Trophoblast cell (in vitro differentiated cells and primary cell): ENCODE results near the gene HTRA2.
"Not testable (repeated sequence)": the region's sequence is repeated elsewhere in the genome, so short reads cannot be mapped to it uniquely, and the experiment has no call there.

Experiments
- DNase-seq, 2 donors: peaks; one replicate each; pipeline ENCODE4 v3.0.0-alpha.2; 2016
- H2AFZ ChIP-seq: 2 replicates; pipeline ENCODE4 v1.6.1; 2013; ENCODE audit warnings: low read length, moderate library complexity, mild to moderate bottlenecking; ENCODE audit not compliant: insufficient read depth, poor library complexity
- H2AK5ac ChIP-seq: 2 replicates; pipeline ENCODE4 v1.6.1; 2013; ENCODE audit warnings: mild to moderate bottlenecking, low read length
- H2BK120ac ChIP-seq: 2 replicates; pipeline ENCODE4 v1.6.1; 2013; ENCODE audit warnings: low read length, mild to moderate bottlenecking, moderate library complexity; ENCODE audit not compliant: insufficient read depth, poor library complexity
- H2BK12ac ChIP-seq: 2 replicates; pipeline ENCODE4 v1.6.1; 2013; ENCODE audit warnings: mild to moderate bottlenecking, low read length, moderate library complexity
- H2BK5ac ChIP-seq: 2 replicates; pipeline ENCODE4 v1.6.1; 2013; ENCODE audit warnings: low read length, low read depth, moderate library complexity, mild to moderate bottlenecking; ENCODE audit not compliant: poor library complexity
- H3K14ac ChIP-seq: 2 replicates; pipeline ENCODE4 v1.6.1; 2013; ENCODE audit warnings: mild to moderate bottlenecking, low read length
- H3K18ac ChIP-seq: 2 replicates; pipeline ENCODE4 v1.6.1; 2013; ENCODE audit warnings: mild to moderate bottlenecking, low read length
- H3K23ac ChIP-seq: 2 replicates; pipeline ENCODE4 v1.6.1; 2013; ENCODE audit warnings: low read length
- H3K27ac ChIP-seq: 2 replicates; pipeline ENCODE4 v1.5.1; 2013; ENCODE audit warnings: low read depth, mild to moderate bottlenecking, inconsistent platforms, low read length, moderate library complexity
- H3K27me3 ChIP-seq: 2 replicates; pipeline ENCODE4 v1.6.1; 2013; ENCODE audit warnings: inconsistent platforms, mild to moderate bottlenecking, low read length, moderate library complexity; ENCODE audit not compliant: insufficient read depth
- H3K36me3 ChIP-seq, 2 experiments: 1 replicate in 1 of 2; 2 replicates in 1 of 2; pipeline ENCODE4 v1.6.1; 2013; ENCODE audit warnings: low read length in 2 of 2, mild to moderate bottlenecking in 2 of 2, moderate library complexity in 1 of 2; ENCODE audit not compliant: insufficient read depth in 2 of 2, control insufficient read depth in 1 of 2
- H3K4ac ChIP-seq: 2 replicates; pipeline ENCODE4 v1.6.1; 2013; ENCODE audit warnings: low read depth, mild to moderate bottlenecking, low read length, moderate library complexity
- H3K4me1 ChIP-seq, 2 experiments: 1 replicate in 1 of 2; 2 replicates in 1 of 2; pipeline ENCODE4 v1.6.1; 2013; ENCODE audit warnings: low read length in 2 of 2, mild to moderate bottlenecking in 2 of 2, moderate library complexity in 1 of 2; ENCODE audit not compliant: insufficient read depth in 2 of 2, control insufficient read depth in 1 of 2
- H3K4me2 ChIP-seq: 2 replicates; pipeline ENCODE4 v1.6.1; 2013; ENCODE audit warnings: inconsistent platforms, mild to moderate bottlenecking, low read length, moderate library complexity
- H3K4me3 ChIP-seq: 2 replicates; pipeline ENCODE4 v1.5.1; 2013; ENCODE audit warnings: mild to moderate bottlenecking, low read depth, low read length, inconsistent platforms
- H3K79me1 ChIP-seq: one replicate; pipeline ENCODE4 v1.6.1; 2013; ENCODE audit warnings: low read length
- H3K79me2 ChIP-seq: 2 replicates; pipeline ENCODE4 v1.6.1; 2013; ENCODE audit warnings: low read length, mild to moderate bottlenecking; ENCODE audit not compliant: control insufficient read depth, insufficient read depth, poor library complexity
- H3K9ac ChIP-seq: 2 replicates; pipeline ENCODE4 v1.6.1; 2013; ENCODE audit warnings: mild to moderate bottlenecking, low read length
- H3K9me3 ChIP-seq: 2 replicates; pipeline ENCODE4 v1.6.1; 2013; ENCODE audit warnings: low read depth, mild to moderate bottlenecking, control low read depth, inconsistent platforms, low read length; ENCODE audit not compliant: insufficient read depth
- H4K12ac ChIP-seq: 2 replicates; pipeline ENCODE4 v1.6.1; 2013; ENCODE audit warnings: low read depth, mild to moderate bottlenecking, low read length, moderate library complexity
- H4K8ac ChIP-seq: 2 replicates; pipeline ENCODE4 v1.6.1; 2013; ENCODE audit warnings: low read depth, mild to moderate bottlenecking, low read length, moderate library complexity
- H4K91ac ChIP-seq: one replicate; pipeline ENCODE4 v1.6.1; 2013; ENCODE audit warnings: low read depth, mild to moderate bottlenecking, low read length, moderate library complexity
- WGBS: extraction: QIAGEN DNeasy Blood & Tissue Kit; methylation state at CpG from one replicate; pipeline ENCODE4 v1.1.7; 2013; ENCODE audit warnings: missing lambda C conversion rate; ENCODE audit not compliant: insufficient read length, insufficient coverage; ENCODE audit errors: extremely low coverage; 5-methylcytosine and 5-hydroxymethylcytosine counted together

HTRA2 gene

DNA sequence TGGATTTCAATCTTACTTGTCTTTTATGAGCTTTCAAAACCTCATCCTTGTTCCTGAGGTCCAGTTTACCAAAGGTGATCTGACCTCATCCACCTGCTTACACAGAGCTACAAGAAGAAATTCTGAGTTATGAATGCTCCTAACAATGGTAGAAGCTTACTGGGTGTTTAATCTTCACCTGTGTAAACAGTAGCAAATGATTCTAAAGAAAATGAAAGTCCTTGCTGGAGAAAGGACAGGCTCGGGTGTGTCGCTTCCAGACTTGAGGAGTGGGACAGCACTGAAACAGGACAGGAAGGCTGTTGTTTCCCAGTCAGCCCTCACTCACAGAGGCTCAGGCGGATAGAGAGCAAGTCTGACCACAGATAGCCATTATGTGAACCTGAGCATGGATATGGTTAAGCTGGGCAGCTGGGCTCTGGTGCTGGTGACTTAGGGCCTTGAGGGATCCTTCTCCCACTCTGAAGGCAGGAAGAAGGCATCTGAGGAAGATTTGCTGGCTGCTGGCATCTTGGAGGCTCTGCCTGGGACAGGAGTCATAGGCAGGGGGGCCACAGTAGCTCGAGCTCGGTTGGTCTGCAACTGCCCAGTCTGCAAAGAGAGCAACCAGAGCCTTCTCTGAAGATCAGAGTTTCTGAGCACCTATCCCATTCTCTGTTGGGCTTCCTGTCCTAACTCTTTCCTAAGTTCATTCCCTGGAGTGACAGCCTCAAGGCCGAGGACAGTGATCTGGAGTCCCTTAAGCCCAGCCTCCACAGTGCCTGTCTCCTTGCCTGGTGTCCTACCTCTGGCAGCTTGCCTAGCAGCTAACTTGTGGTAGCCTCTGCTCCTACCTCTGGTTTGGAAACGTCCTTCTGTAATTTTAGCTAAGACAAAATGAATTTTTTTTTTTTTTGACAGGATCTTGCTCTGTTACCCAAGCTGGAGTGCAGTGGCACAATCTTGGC lies 28.8 kb downstream of the HTRA2 start:
- no peak overlapping the region for H4K12ac ChIP-seq
- H3K4me3 ChIP-seq: no peak overlapping the region
- peaks cover 4% of the 10 kb centered on the region for H3K9me3 ChIP-seq

DNA sequence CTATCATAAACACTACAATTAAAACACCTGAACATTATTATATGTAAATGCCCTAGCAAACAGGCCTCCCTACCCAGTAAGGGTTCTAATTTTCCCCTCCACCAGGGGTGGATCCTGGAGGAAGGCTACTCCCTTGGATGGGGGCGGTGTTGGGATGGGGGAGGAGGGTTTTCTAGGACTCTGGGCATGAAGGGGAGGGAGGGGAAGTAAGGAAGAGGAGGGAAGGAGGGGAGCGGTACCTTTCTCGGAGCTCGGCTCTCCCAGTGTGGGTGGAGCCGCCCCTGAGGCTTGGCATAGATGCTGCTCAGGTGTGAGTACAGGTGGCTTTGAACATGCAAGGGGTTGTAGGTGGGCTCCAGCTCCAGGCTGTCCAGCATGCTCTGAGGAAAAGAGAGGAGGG lies 30.2 kb downstream of the HTRA2 start:
- H3K4me1 ChIP-seq: peaks cover 3 to 10% of the 10 kb centered on the region in 2 experiments
- no peak overlapping the region for H3K9ac ChIP-seq
- H3K14ac ChIP-seq: no peak overlapping the region
- H3K27ac ChIP-seq: no peak overlapping the region
- no peak overlapping the region for H2BK5ac ChIP-seq
- H3K23ac ChIP-seq: no peak overlapping the region
- H3K18ac ChIP-seq: no peak overlapping the region
- no peak overlapping the region for H4K12ac ChIP-seq
- peaks cover 7% of the 10 kb centered on the region for H3K27me3 ChIP-seq
- H3K79me2 ChIP-seq: no peaks in the 10 kb centered on the region
- H3K4me2 ChIP-seq: no peak overlapping the region
- WGBS: no CpG with 5 or more reads among the region's 5 CpGs
- H3K4ac ChIP-seq: no peak overlapping the region
- DNase-seq: no peak
- H3K79me1 ChIP-seq: no peaks in the 10 kb centered on the region
- H2BK120ac ChIP-seq: no peak overlapping the region
- H3K9me3 ChIP-seq: peaks cover 4% of the 10 kb centered on the region
- no peak overlapping the region for H4K91ac ChIP-seq
- no peaks in the 10 kb centered on the region for H3K36me3 ChIP-seq
- no peak overlapping the region for H3K4me3 ChIP-seq
- H4K8ac ChIP-seq: no peak overlapping the region
- no peak overlapping the region for H2AK5ac ChIP-seq
- H2AFZ ChIP-seq: no peak overlapping the region
- no peak overlapping the region for H2BK12ac ChIP-seq

More for the DNA sequence above, 28.8 kb downstream of the HTRA2 start:
- H3K14ac ChIP-seq: no peak overlapping the region
- H4K91ac ChIP-seq: no peak overlapping the region
- H3K79me2 ChIP-seq: no peaks in the 10 kb centered on the region
- H3K4me1 ChIP-seq: peaks cover 4 to 17% of the 10 kb centered on the region in 2 experiments
- DNase-seq: no peak
- peaks cover 7% of the 10 kb centered on the region for H3K79me1 ChIP-seq
- H3K36me3 ChIP-seq: no peaks in the 10 kb centered on the region
- H3K23ac ChIP-seq: no peak overlapping the region
- no peak overlapping the region for H2AK5ac ChIP-seq
- H2BK5ac ChIP-seq: no peak overlapping the region
- no peak overlapping the region for H3K27ac ChIP-seq
- H3K27me3 ChIP-seq: peaks cover 12% of the 10 kb centered on the region
- H4K8ac ChIP-seq: no peak overlapping the region
- no peak overlapping the region for H3K4me2 ChIP-seq
- no peak overlapping the region for H3K18ac ChIP-seq
- no peak overlapping the region for H3K9ac ChIP-seq
- H3K4ac ChIP-seq: no peak overlapping the region
- no peak overlapping the region for H2AFZ ChIP-seq
- H2BK120ac ChIP-seq: no peak overlapping the region
- WGBS: no CpG with 5 or more reads among the region's 7 CpGs
- H2BK12ac ChIP-seq: no peak overlapping the region

- no peaks in the 10 kb centered on the region for H3K36me3 ChIP-seq
- H3K79me2 ChIP-seq: no peaks in the 10 kb centered on the region
- H4K12ac ChIP-seq: no peak overlapping the region
- H3K9me3 ChIP-seq: peaks cover 4% of the 10 kb centered on the region
- H2AK5ac ChIP-seq: no peak overlapping the region
- no CpG with 5 or more reads among the region's 6 CpGs for WGBS
- H3K9ac ChIP-seq: no peak overlapping the region
- DNase-seq: no peak
- H4K91ac ChIP-seq: no peak overlapping the region
- H3K4ac ChIP-seq: no peak overlapping the region
- H3K79me1 ChIP-seq: no peaks in the 10 kb centered on the region
- no peak overlapping the region for H3K14ac ChIP-seq
- peaks cover 2% of the 10 kb centered on the region for H3K27me3 ChIP-seq
- no peak overlapping the region for H4K8ac ChIP-seq
- no peak overlapping the region for H3K23ac ChIP-seq
- H2BK12ac ChIP-seq: no peak overlapping the region
- peaks cover 0 to 4% of the 10 kb centered on the region in 2 experiments for H3K4me1 ChIP-seq
- no peak overlapping the region for H3K27ac ChIP-seq
- no peak overlapping the region for H3K4me2 ChIP-seq
- H2AFZ ChIP-seq: no peak overlapping the region
- H3K18ac ChIP-seq: no peak overlapping the region
- no peak overlapping the region for H2BK5ac ChIP-seq
- H2BK120ac ChIP-seq: no peak overlapping the region
- no peak overlapping the region for H3K4me3 ChIP-seq
Observed at GRCh38 chr2:74560591-74560990, 30.9 kb downstream of the HTRA2 start.

- H3K79me2 ChIP-seq, H3K9ac ChIP-seq, DNase-seq, H2BK12ac ChIP-seq, H3K9me3 ChIP-seq, H3K79me1 ChIP-seq, H3K14ac ChIP-seq, H3K4me2 ChIP-seq, H2AK5ac ChIP-seq, H3K4me3 ChIP-seq, H4K91ac ChIP-seq, H3K27ac ChIP-seq, H2BK5ac ChIP-seq, H3K4ac ChIP-seq, H3K23ac ChIP-seq, H4K8ac ChIP-seq, H3K4me1 ChIP-seq, H3K18ac ChIP-seq, H3K36me3 ChIP-seq, H2BK120ac ChIP-seq, H2AFZ ChIP-seq, H4K12ac ChIP-seq, H3K27me3 ChIP-seq: not testable (repeated sequence)
- no CpG with 5 or more reads among the region's 1 CpG for WGBS
Observed at GRCh38 chr2:74561022-74561421, 31.3 kb downstream of the HTRA2 start.
